Bronchial epithelial cell (primary cell): Measurements from ENCODE around the gene DST. TPM values are rescaled to one million over a fixed set of nuclear protein-coding genes. Genes with fewer than 3 reads are reported as not detected.

Experiments
- DNase-seq: peaks from one replicate; pipeline ENCODE4 v3.0.0-alpha.2; 2010; ENCODE audit warnings: low read depth
- FAIRE-seq: peaks from 2 replicates; lab custom pipeline; 2011; peaks lifted over from hg19 to GRCh38; lab: Jason Lieb, UNC
- H3K27me3 ChIP-seq: 2 replicates; pipeline ENCODE4 v1.5.1; 2011; ENCODE audit warnings: low read length; ENCODE audit not compliant: control insufficient read depth, insufficient read depth
- H3K36me3 ChIP-seq: 2 replicates; pipeline ENCODE4 v1.5.1; 2011; ENCODE audit warnings: low read length; ENCODE audit not compliant: control insufficient read depth, insufficient read depth
- H3K4me3 ChIP-seq: 2 replicates; pipeline ENCODE4 v1.5.1; 2011; ENCODE audit warnings: mild to moderate bottlenecking, low read depth, low read length, control low read depth
- CTCF ChIP-seq: IDR thresholded peaks from 2 replicates; pipeline ENCODE4 v1.5.1; 2011; ENCODE audit warnings: mild to moderate bottlenecking, moderate library complexity, low read length, control low read depth, inconsistent platforms; ENCODE audit not compliant: insufficient read depth, severe bottlenecking
- total RNA-seq: library from RNA; depleted of rRNA; stranded (reverse); fragments of >200 nt; gene quantifications from 2 replicates; pipeline ENCODE4 v1.2.1, GENCODE V29; 2014

Gene DST
- total RNA-seq, 1 donor from 2014 or later: 450 TPM

DNA sequence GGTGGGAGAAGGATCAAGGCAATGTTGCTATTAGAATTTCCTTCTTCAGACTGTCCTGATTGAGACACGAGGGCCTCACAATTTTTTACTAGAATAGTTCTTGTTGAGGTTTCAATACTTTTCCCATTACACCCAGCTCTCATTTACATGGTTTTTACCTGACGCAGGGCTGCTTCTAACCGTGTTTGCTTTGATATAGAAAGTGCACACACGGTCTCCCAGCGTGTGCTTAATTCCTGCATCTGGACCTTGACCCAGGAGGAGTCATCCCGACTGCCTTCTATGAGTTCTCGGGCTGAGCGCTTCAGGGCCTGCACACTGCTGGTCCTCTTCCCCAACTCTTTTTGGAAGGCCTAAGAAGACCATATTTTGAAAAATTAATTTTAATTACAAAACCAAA is 160.2 kb downstream of the DST start:
- Histone ChIP-seq H3K36me3 (peaks cover 5% of the 10 kb centered on the region), H3K4me3 (no peak overlapping the region), H3K27me3 (no peaks in the 10 kb centered on the region)
- FAIRE-seq (no peak), DNase-seq (no peak)
- TF ChIP-seq CTCF: no peak

DNA sequence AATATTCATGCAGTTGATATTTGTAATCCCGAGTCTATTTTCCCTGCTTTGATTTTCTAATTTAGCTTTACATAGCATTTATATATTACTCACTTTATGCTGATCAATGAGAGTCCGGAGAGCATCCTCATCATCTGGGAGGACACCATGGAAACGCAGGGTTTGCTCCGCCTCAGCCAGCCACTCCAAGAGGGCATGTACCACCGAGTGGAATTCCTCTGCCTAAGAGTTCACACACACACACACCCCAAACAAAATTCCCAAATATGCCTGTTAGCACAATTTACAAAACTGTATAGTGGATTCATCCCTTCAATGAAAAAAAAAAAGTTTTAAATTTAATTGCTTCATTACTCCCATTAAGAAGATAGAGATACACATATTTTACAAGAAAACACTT is 160.7 kb downstream of the DST start:
- no peak for DNase-seq
- Histone ChIP-seq H3K27me3 (no peaks in the 10 kb centered on the region), H3K36me3 (peaks cover 7% of the 10 kb centered on the region), H3K4me3 (no peak overlapping the region)
- no peak for FAIRE-seq
- TF ChIP-seq CTCF: no peak

DNA sequence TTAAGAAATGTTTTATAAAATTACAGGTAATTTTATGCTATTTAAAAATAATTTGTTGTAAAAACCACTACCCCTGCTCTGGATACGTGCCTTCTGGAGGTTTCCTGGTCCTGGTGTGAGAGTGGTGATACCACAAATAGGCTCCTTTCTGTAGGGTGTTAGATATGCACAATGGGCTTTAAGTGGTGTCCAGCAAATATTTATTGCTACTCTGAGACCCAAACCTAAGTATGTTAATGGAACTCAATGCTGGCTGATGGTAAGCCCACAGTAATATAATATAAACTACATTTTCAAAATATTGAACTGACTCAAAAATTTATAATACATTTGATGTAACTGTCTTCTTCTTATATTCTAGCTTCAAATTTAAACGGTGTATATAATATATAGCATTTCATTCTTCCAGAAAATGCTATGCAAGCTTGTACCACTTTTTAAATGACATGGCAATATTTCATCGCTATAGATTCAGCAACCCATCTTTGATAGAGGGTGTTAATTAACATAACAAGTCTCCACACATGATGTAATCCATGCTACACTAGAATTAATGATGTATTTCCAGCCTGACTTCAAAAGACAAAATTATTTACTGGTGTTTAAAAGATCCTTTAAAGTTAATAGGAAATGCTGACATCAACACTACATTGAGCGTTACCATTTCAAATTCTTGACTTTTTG is 161.9 kb downstream of the DST start:
- FAIRE-seq: no peak
- Histone ChIP-seq H3K4me3 (no peak overlapping the region), H3K27me3 (no peaks in the 10 kb centered on the region), H3K36me3 (peaks cover 7% of the 10 kb centered on the region)
- no peak for TF ChIP-seq CTCF
- no peak for DNase-seq

DNA sequence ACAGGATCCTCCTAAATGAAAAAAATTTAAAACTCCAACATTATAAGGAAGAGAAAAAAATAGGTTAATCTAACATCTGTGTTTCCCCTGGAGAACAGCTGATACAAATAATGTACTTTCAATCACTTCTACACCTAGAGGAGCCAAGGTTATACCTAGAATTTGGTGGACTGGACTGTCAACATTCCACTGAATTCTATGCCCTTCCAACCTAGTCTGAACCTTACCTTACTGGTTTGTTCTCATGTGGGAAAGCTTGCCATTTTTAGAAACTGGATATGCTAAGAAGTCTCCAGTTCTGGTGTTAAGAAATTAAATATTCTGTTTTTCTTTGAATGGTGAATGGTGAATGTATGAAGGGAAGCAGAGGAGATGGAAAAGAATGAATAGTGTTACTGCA is 162.4 kb downstream of the DST start:
- DNase-seq (no peak), FAIRE-seq (no peak)
- Histone ChIP-seq H3K36me3 (peaks cover 9% of the 10 kb centered on the region), H3K4me3 (no peak overlapping the region), H3K27me3 (no peaks in the 10 kb centered on the region)
- TF ChIP-seq CTCF: no peak

- Histone ChIP-seq H3K36me3 (peaks cover 9% of the 10 kb centered on the region), H3K27me3 (no peaks in the 10 kb centered on the region), H3K4me3 (no peak overlapping the region)
- TF ChIP-seq CTCF: no peak
- FAIRE-seq: no peak
- DNase-seq: no peak
Measured at GRCh38 chr6:56479381-56479780, 163.3 kb downstream of the DST start.

GRCh38 chr6:56478202-56478601 is 164.5 kb downstream of the DST start:
- H3K36me3 ChIP-seq: peaks cover 9% of the 10 kb centered on the region
- FAIRE-seq (no peak), DNase-seq (no peak)
- no peaks in the 10 kb centered on the region for H3K27me3 ChIP-seq
- no peak for TF ChIP-seq CTCF
- no peak overlapping the region for H3K4me3 ChIP-seq
